H1 (cell line): Measurements from ENCODE around the gene RIF1. TPM values are rescaled to one million over a fixed set of nuclear protein-coding genes. Genes with fewer than 3 reads are reported as not detected.

ENCODE experiments used
- CTCF ChIA-PET: fragments of 300-600 bp; sonication (Branson Sonifier 250); formaldehyde crosslinking; loops from one replicate; lab custom pipeline; 2021; ENCODE audit not compliant: partially characterized antibody; lab: Charles Lee
- POLR2A ChIA-PET: fragments of 300-600 bp; sonication (Branson Sonifier 250); formaldehyde crosslinking; loops from one replicate; lab custom pipeline; 2021; ENCODE audit warnings: inconsistent platforms; ENCODE audit not compliant: partially characterized antibody; lab: Charles Lee
- DNase-seq, 2 experiments: peaks; one replicate each; pipeline versions ENCODE4 v3.0.0 to v3.0.0-alpha.2; 2010 to 2022; ENCODE audit warnings: low spot score in 2 of 2, low read depth in 1 of 2, mixed read lengths in 1 of 2
- FAIRE-seq: peaks from 2 replicates; lab custom pipeline; 2011; peaks lifted over from hg19 to GRCh38; lab: Jason Lieb, UNC
- H2AFZ ChIP-seq: 2 replicates; pipeline ENCODE4 v1.8.1; 2012; ENCODE audit warnings: low read length, inconsistent platforms
- H2AK5ac ChIP-seq: 2 replicates; pipeline ENCODE4 v1.6.1; 2013; ENCODE audit warnings: low read depth, low read length
- H2BK120ac ChIP-seq: replicated peaks from 2 replicates; pipeline ENCODE3; 2013; ENCODE audit warnings: low read depth, low read length, inconsistent platforms
- H2BK12ac ChIP-seq: 2 replicates; pipeline ENCODE4 v1.6.1; 2013; ENCODE audit warnings: low read depth, low read length
- H2BK15ac ChIP-seq: 2 replicates; pipeline ENCODE4 v1.6.1; 2013; ENCODE audit warnings: low read length
- H2BK20ac ChIP-seq: 2 replicates; pipeline ENCODE4 v1.6.1; 2013; ENCODE audit warnings: low read length
- H2BK5ac ChIP-seq: 2 replicates; pipeline ENCODE4 v1.6.1; 2013; ENCODE audit warnings: low read depth, low read length
- H3K14ac ChIP-seq: 2 replicates; pipeline ENCODE4 v1.6.1; 2013; ENCODE audit warnings: inconsistent platforms; ENCODE audit not compliant: insufficient read length
- H3K18ac ChIP-seq: 2 replicates; pipeline ENCODE4 v1.6.1; 2013; ENCODE audit warnings: low read length; ENCODE audit errors: extremely low read depth
- H3K23ac ChIP-seq: 2 replicates; pipeline ENCODE4 v1.6.1; 2013; ENCODE audit warnings: inconsistent platforms; ENCODE audit not compliant: insufficient read length
- H3K23me2 ChIP-seq: 2 replicates; pipeline ENCODE4 v1.6.1; 2013; ENCODE audit warnings: low read depth, low read length
- H3K27ac ChIP-seq: 2 replicates; pipeline ENCODE4 v1.6.1; 2011; ENCODE audit warnings: low read depth, low read length, inconsistent platforms
- H3K27me3 ChIP-seq, 4 experiments: replicated peaks in 1 of 4; 1 replicate in 1 of 4; 2 replicates in 3 of 4; pipeline versions ENCODE4 v1.6.1 to v1.8.1; 2011 to 2013; ENCODE audit warnings: low read length in 3 of 4, mild to moderate bottlenecking in 3 of 4, inconsistent platforms in 2 of 4, mixed read lengths in 2 of 4, moderate library complexity in 1 of 4; ENCODE audit not compliant: control insufficient read depth in 3 of 4, insufficient read depth in 3 of 4; ENCODE audit errors: extremely low read depth in 1 of 4
- H3K36me3 ChIP-seq, 4 experiments: 2 replicates each; pipeline versions ENCODE4 v1.6.1 to v1.8.1; 2011 to 2013; ENCODE audit warnings: mild to moderate bottlenecking in 4 of 4, low read length in 3 of 4, moderate library complexity in 2 of 4, control low read depth in 1 of 4, inconsistent platforms in 1 of 4; ENCODE audit not compliant: insufficient read depth in 4 of 4, control insufficient read depth in 2 of 4
- H3K4ac ChIP-seq: replicated peaks from 2 replicates; pipeline ENCODE3; 2013; ENCODE audit warnings: low read length, low read depth, mixed read lengths, inconsistent platforms; ENCODE audit not compliant: insufficient read length
- H3K4me1 ChIP-seq, 4 experiments: replicated peaks in 1 of 4; 1 replicate in 1 of 4; 2 replicates in 3 of 4; pipeline versions ENCODE4 v1.6.1 to v1.8.1; 2011 to 2013; ENCODE audit warnings: low read length in 3 of 4, inconsistent platforms in 2 of 4, mixed read lengths in 1 of 4; ENCODE audit not compliant: insufficient read depth in 4 of 4, control insufficient read depth in 3 of 4
- H3K4me2 ChIP-seq, 2 experiments: 2 replicates each; pipeline versions ENCODE4 v1.6.1 to v1.8.1; 2011 to 2013; ENCODE audit warnings: low read depth in 2 of 2, low read length in 2 of 2, control low read depth in 1 of 2, inconsistent platforms in 1 of 2, mild to moderate bottlenecking in 1 of 2; ENCODE audit not compliant: insufficient read depth in 1 of 2
- H3K4me3 ChIP-seq, 4 experiments: fragments of 200-600, 300-600 bp in 1 of 4; sonication (generic), shearing (Covaris generic), sonication (Bioruptor Twin) in 1 of 4; 2 replicates each; pipeline versions ENCODE4 v1.5.1 to v1.8.1; 2011 to 2016; ENCODE audit warnings: low read length in 4 of 4, low read depth in 3 of 4, control low read depth in 2 of 4, inconsistent platforms in 2 of 4, mild to moderate bottlenecking in 2 of 4, mixed read lengths in 1 of 4, moderate library complexity in 1 of 4; ENCODE audit not compliant: insufficient read depth in 2 of 4; ENCODE audit errors: extremely low read depth in 1 of 4
- H3K56ac ChIP-seq: replicated peaks from 2 replicates; pipeline ENCODE3; 2013; ENCODE audit warnings: low read depth, mild to moderate bottlenecking, mixed read lengths, low read length, inconsistent platforms; ENCODE audit not compliant: insufficient read length
- H3K79me1 ChIP-seq: 2 replicates; pipeline ENCODE4 v1.6.1; 2013; ENCODE audit warnings: low read depth, low read length, control low read depth
- H3K79me2 ChIP-seq, 2 experiments: 2 replicates each; pipeline versions ENCODE4 v1.6.1 to v1.8.1; 2012 to 2013; ENCODE audit warnings: low read length in 2 of 2, mild to moderate bottlenecking in 2 of 2, inconsistent platforms in 1 of 2; ENCODE audit not compliant: insufficient read depth in 2 of 2, control insufficient read depth in 1 of 2
- H3K9ac ChIP-seq, 4 experiments: replicated peaks in 1 of 4; 1 replicate in 1 of 4; 2 replicates in 3 of 4; pipeline versions ENCODE4 v1.6.1 to v1.8.1; 2011 to 2013; ENCODE audit warnings: low read depth in 3 of 4, low read length in 3 of 4, control low read depth in 2 of 4, mild to moderate bottlenecking in 2 of 4, moderate library complexity in 2 of 4, inconsistent platforms in 1 of 4; ENCODE audit errors: extremely low read depth in 1 of 4
- H3K9me3 ChIP-seq, 2 experiments: 2 replicates each; pipeline versions ENCODE4 v1.6.1 to v1.8.1; 2012 to 2013; ENCODE audit warnings: mild to moderate bottlenecking in 2 of 2, moderate library complexity in 2 of 2, control low read depth in 1 of 2, inconsistent platforms in 1 of 2, low read depth in 1 of 2, low read length in 1 of 2, mixed read lengths in 1 of 2; ENCODE audit not compliant: insufficient read depth in 2 of 2
- H4K20me1 ChIP-seq, 2 experiments: replicated peaks in 1 of 2; 2 replicates each; pipeline versions ENCODE3 to v1.8.1; 2011 to 2013; ENCODE audit warnings: inconsistent platforms in 2 of 2, low read length in 2 of 2, mild to moderate bottlenecking in 1 of 2; ENCODE audit not compliant: insufficient read depth in 2 of 2, control insufficient read depth in 1 of 2
- H4K5ac ChIP-seq: 2 replicates; pipeline ENCODE4 v1.6.1; 2013; ENCODE audit warnings: low read length, low read depth, mixed read lengths, inconsistent platforms; ENCODE audit not compliant: insufficient read length
- H4K8ac ChIP-seq: 2 replicates; pipeline ENCODE4 v1.8.0; 2013; ENCODE audit warnings: mild to moderate bottlenecking, moderate library complexity, low read length, inconsistent platforms; ENCODE audit not compliant: insufficient read depth; ENCODE audit errors: extremely low read depth
- H4K91ac ChIP-seq: replicated peaks from 2 replicates; pipeline ENCODE3; 2013; ENCODE audit warnings: low read length, mixed read lengths, inconsistent platforms; ENCODE audit not compliant: insufficient read length
- CBX5 ChIP-seq: fragments of 300-800, 300-1000 bp; sonication (generic); IDR thresholded peaks from 2 replicates; pipeline ENCODE4 v1.7.1; 2016; ENCODE audit warnings: antibody characterized with exemption, low read length, low read depth
- CEBPB ChIP-seq: IDR thresholded peaks from 2 replicates; pipeline ENCODE4 v1.6.1; 2012; ENCODE audit warnings: low read depth, low read length
- EZH2 ChIP-seq: fragments of 200-600 bp; sonication (generic); IDR thresholded peaks from 2 replicates; pipeline ENCODE4 v1.7.1; 2012; ENCODE audit warnings: low read depth, mild to moderate bottlenecking, moderate library complexity, low read length, inconsistent platforms; ENCODE audit not compliant: severe bottlenecking
- POU5F1 ChIP-seq: IDR thresholded peaks from 2 replicates; pipeline ENCODE4 v1.6.1; 2011; ENCODE audit warnings: low read depth, mild to moderate bottlenecking, low read length, moderate library complexity
- RNF2 ChIP-seq: fragments of 200-900, 300-1000 bp; sonication (generic); IDR thresholded peaks from 2 replicates; pipeline ENCODE4 v1.7.1; 2016; ENCODE audit warnings: borderline replicate concordance, low read depth, mild to moderate bottlenecking, antibody characterized with exemption, low read length; ENCODE audit not compliant: poor library complexity, severe bottlenecking; ENCODE audit errors: missing control alignments
- SAP30 ChIP-seq: fragments of 300-600 bp; sonication (generic); IDR thresholded peaks from 2 replicates; pipeline ENCODE4 v1.7.1; 2012; ENCODE audit warnings: low read length, moderate library complexity, mild to moderate bottlenecking, inconsistent platforms; ENCODE audit not compliant: insufficient read depth, insufficient replicate concordance
- SIX5 ChIP-seq: IDR thresholded peaks from 2 replicates; pipeline ENCODE4 v1.6.1; 2011; ENCODE audit warnings: mild to moderate bottlenecking, low read depth, low read length
- WGBS, 2 experiments: shearing (Covaris generic) in 1 of 2; methylation state at CpG; one replicate each; pipeline versions ENCODE4 v1.1.6 to v1.1.7; 2013 to 2015; ENCODE audit warnings: low lambda C conversion rate in 2 of 2, mixed read lengths in 2 of 2, inconsistent platforms in 1 of 2, low coverage in 1 of 2, missing lambda C conversion rate in 1 of 2; ENCODE audit not compliant: insufficient replicate concordance in 2 of 2, insufficient coverage in 1 of 2, insufficient read length in 1 of 2; ENCODE audit errors: extremely low coverage in 1 of 2, missing lambda C conversion rate in 1 of 2; 5-methylcytosine and 5-hydroxymethylcytosine counted together
- polyA plus RNA-seq, 7 experiments: library from polyadenylated mRNA; depleted of rRNA in 3 of 7; stranded (reverse) in 5 of 7; unstranded in 2 of 7; fragments of >200 nt in 5 of 7; fragments of 200-250 nt in 2 of 7; gene quantifications; 1 replicate in 5 of 7; 2 replicates in 1 of 7; 4 replicates in 1 of 7; pipeline versions ENCODE4 v1.2.1 to v1.2.3, GENCODE V29; 2011 to 2013; ENCODE audit warnings: missing spikeins in 2 of 7, mixed read lengths in 2 of 7
- total RNA-seq: library from RNA; stranded (reverse); fragmentation: NEBNext Ultra II Directional; extraction: Animal tissue kit (Norgen Biotek cat#: 25700); gene quantifications from 2 replicates; pipeline ENCODE4 v1.2.1, GENCODE V29; 2021

The RIF1 gene
- total and polyA plus RNA-seq, 2 of the 8 experiments (the other 6 are each of a cell fraction or from before 2014, with no cell fraction given): 9.5 to 104 TPM

GRCh38 chr2:151525821-151526373 lies 116.2 kb downstream of the RIF1 start:
- Histone ChIP-seq H2BK120ac (no peak overlapping the region), H2BK5ac (no peak overlapping the region), H3K79me2 (no peaks in the 10 kb centered on the region), H4K5ac (no peak overlapping the region), H2AFZ (no peak overlapping the region), H3K9me3 (no peaks in the 10 kb centered on the region), H3K9ac (no peak overlapping the region), H2BK15ac (no peak overlapping the region), H2AK5ac (no peak overlapping the region), H3K27me3 (no peaks in the 10 kb centered on the region), H3K27ac (no peak overlapping the region), H3K36me3 (no peaks in the 10 kb centered on the region; a peak in 1 of 8 replicates), H3K14ac (no peak overlapping the region), H3K18ac (no peak overlapping the region), H4K20me1 (no peaks in the 10 kb centered on the region), H3K4me3 (no peak overlapping the region), H3K4ac (no peak overlapping the region), H3K4me2 (no peak overlapping the region), H4K8ac (peak overlapping the region; percentile 37; the same call in 1 of the 2 replicates), H3K79me1 (no peaks in the 10 kb centered on the region), H2BK20ac (no peak overlapping the region), H3K23ac (no peak overlapping the region), H3K56ac (no peak overlapping the region), H3K23me2 (no peaks in the 10 kb centered on the region), H2BK12ac (no peak overlapping the region), H3K4me1 (peaks cover 0 to 3% (median 0%) of the 10 kb centered on the region in 4 experiments; a peak in 2 of 7 replicates), H4K91ac (no peak overlapping the region)
- ChIA-PET POLR2A (no interaction called here), CTCF (interaction anchor here (0.6 to 1.4 kb wide), 5 partner anchors 10 to 286 kb away, joined by 3 to 5 read pairs (median 4); no protein-coding TSS in a partner anchor)
- DNase-seq (no peak), FAIRE-seq (no peak)
- TF ChIP-seq CBX5 (no peak), CEBPB (no peak), SIX5 (no peak), RNF2 (no peak), EZH2 (no peak), SAP30 (no peak), POU5F1 (no peak)
- WGBS, 2 experiments: 92% methylated on average over 9 of the region's 9 CpGs; no CpG with 5 or more reads in 1 of the 2 experiments
